ENCODE measurements around the gene IRAG1. TPM values are rescaled to one million over a fixed set of nuclear protein-coding genes. Genes with fewer than 3 reads are reported as not detected.

Gene IRAG1
- total and polyA plus RNA-seq, 9 donors, result 5.8 to 89.5 (median 29.8) TPM

DNA sequence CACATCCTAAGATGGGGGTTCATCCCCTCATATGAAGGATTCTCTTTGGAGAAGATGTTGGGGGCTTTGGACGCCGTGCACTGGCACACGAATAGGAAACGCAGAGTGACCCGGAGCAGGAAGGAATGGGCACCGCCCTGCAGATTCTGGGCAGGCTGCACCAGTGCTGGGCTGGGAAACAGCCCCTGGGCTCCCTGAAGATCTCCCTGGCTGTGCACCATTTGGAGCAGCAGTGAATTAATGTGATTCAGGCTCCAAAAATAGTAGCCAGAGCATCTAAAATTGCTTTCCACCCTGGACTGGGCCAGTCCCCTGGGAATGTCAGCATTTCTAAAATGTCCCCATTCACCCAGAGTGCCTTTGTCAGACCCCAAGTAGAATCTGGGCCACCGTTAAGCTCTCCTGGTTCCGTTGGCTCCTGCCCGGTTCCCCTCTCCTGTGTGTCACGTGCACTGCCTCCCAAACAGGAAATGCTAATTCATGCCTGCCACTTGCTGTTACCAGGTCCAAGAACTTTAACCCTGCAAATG lies 18.6 kb downstream of the IRAG1 start:
- intact Hi-C loops (cut with DNase I), result no loop called here
- no peak overlapping the region for H3K4me3 ChIP-seq
- peaks cover 9% of the 10 kb centered on the region for H3K4me1 ChIP-seq (ENCODE audit: insufficient read depth)
- H3K36me3 ChIP-seq, result no peaks in the 10 kb centered on the region
- DNase-seq, result no peak
- H3K9me3 ChIP-seq, result no peaks in the 10 kb centered on the region
- no peaks in the 10 kb centered on the region for H3K27me3 ChIP-seq
- TF ChIP-seq, protein P1, sequence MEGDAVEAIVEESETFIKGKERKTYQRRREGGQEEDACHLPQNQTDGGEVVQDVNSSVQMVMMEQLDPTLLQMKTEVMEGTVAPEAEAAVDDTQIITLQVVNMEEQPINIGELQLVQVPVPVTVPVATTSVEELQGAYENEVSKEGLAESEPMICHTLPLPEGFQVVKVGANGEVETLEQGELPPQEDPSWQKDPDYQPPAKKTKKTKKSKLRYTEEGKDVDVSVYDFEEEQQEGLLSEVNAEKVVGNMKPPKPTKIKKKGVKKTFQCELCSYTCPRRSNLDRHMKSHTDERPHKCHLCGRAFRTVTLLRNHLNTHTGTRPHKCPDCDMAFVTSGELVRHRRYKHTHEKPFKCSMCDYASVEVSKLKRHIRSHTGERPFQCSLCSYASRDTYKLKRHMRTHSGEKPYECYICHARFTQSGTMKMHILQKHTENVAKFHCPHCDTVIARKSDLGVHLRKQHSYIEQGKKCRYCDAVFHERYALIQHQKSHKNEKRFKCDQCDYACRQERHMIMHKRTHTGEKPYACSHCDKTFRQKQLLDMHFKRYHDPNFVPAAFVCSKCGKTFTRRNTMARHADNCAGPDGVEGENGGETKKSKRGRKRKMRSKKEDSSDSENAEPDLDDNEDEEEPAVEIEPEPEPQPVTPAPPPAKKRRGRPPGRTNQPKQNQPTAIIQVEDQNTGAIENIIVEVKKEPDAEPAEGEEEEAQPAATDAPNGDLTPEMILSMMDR (IDR thresholded peaks at IDR 0.05), result no peak
- TF ChIP-seq POLR2A (IDR thresholded peaks at IDR 0.05) (no peak), EP300 (IDR thresholded peaks at IDR 0.05) (no peak)
- WGBS, 3 donors, result 39 to 58% (median 48%) methylated on average over 10 of the region's 10 CpGs
- H3K27ac ChIP-seq, result peak overlapping the region; percentile 0 to 20

DNA sequence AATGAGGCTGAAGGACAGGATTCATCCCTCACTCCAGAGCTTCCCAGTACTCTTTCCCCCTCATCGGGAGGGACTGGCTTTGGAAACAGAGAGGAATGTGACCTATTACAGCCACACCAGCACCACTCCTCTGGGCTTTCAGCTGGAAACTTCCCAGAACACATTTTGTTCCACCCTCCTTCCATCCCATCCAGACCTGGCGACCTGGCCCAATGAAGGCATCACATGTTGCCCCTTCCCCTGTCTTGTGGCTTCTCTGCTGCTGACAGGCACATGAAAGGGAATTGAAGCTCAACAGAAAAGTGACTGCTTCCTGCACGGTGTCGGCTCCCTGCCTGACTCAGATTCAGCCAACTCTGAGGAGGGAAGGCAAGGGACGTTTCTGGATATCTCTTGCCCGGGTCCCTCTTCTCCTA lies 19.1 kb downstream of the IRAG1 start:
- H3K9me3 ChIP-seq, result no peaks in the 10 kb centered on the region
- H3K27ac ChIP-seq, result peak overlapping the region; percentile 0 to 20
- no peaks in the 10 kb centered on the region for H3K27me3 ChIP-seq
- DNase-seq, result no peak
- H3K36me3 ChIP-seq, result no peaks in the 10 kb centered on the region
- H3K4me1 ChIP-seq (ENCODE audit: insufficient read depth), result peaks cover 14% of the 10 kb centered on the region
- 34 to 51% (median 43%) methylated on average over 6 of the region's 6 CpGs for WGBS, 3 donors
- H3K4me3 ChIP-seq, result no peak overlapping the region
- intact Hi-C loops (cut with DNase I), result no loop called here
- no peak for TF ChIP-seq POLR2A (IDR thresholded peaks at IDR 0.05)
- TF ChIP-seq, protein P1 (IDR thresholded peaks at IDR 0.05), result no peak
- TF ChIP-seq EP300 (IDR thresholded peaks at IDR 0.05), result no peak

DNA sequence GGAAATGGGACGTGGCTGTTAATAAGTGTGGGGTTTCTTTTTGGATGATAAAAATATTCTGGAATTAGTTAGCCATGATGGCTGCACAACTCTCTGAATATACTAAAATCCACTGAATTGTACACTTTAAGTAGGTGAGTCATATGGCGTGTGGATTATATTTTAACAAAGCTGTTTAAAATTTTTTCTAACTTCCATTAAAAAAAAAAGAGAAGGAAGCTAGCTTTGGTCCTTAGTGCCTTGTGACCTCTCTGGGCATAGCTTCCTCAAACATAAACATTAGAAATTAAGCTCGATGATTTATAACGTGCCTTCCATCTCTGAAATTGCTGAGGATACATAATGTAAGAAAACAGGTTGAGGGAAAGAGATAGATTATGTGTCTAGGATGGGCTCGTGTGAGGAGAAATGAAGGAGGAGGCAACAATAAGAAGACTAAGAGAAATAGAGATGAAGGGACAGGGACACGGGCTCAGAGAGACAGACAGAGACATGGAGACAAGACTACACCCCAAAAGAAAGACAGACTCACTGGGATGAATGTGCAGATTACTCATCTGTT lies 20.0 kb downstream of the IRAG1 start:
- H3K9me3 ChIP-seq, result no peaks in the 10 kb centered on the region
- peak overlapping the region in 1 of 2 donors; percentile 20 for H3K27ac ChIP-seq
- intact Hi-C loops (cut with DNase I), result no loop called here
- no peak overlapping the region for H3K4me3 ChIP-seq
- H3K36me3 ChIP-seq, result no peaks in the 10 kb centered on the region
- WGBS, 3 donors, result 76 to 80% (median 76%) methylated on average over 6 of the region's 6 CpGs
- H3K4me1 ChIP-seq (ENCODE audit: insufficient read depth), result peaks cover 20% of the 10 kb centered on the region
- TF ChIP-seq, protein P1 (IDR thresholded peaks at IDR 0.05), result no peak
- no peak for TF ChIP-seq EP300 (IDR thresholded peaks at IDR 0.05)
- no peak for TF ChIP-seq POLR2A (IDR thresholded peaks at IDR 0.05)
- no peak for DNase-seq
- H3K27me3 ChIP-seq, result no peaks in the 10 kb centered on the region

DNA sequence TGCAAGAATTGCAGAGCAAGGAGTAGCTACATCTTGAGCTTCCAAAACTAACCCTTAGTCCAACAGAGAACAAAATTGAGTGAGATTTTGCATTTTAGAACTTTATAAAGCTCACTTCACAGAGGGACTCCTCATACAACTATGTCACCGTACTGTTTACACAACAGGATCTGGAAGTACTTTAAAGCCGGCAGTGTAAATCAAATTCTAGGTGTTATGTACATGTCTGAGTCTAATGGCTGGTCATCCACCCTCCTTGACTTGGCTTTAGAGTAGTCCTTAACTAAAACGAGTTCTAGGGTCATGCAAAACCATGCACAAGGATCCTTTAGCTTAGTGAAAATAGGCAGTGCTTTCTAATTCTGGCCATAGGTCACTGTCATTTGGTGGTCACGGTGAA lies 23.5 kb downstream of the IRAG1 start:
- Histone ChIP-seq H3K27ac (no peak overlapping the region), H3K36me3 (no peaks in the 10 kb centered on the region), H3K27me3 (no peaks in the 10 kb centered on the region), H3K4me3 (no peak overlapping the region), H3K9me3 (no peaks in the 10 kb centered on the region), H3K4me1 (ENCODE audit: insufficient read depth) (peaks cover 24% of the 10 kb centered on the region)
- intact Hi-C loops (cut with DNase I), result no loop called here
- TF ChIP-seq EP300 (IDR thresholded peaks at IDR 0.05), result no peak
- TF ChIP-seq, protein P1 (IDR thresholded peaks at IDR 0.05), result no peak
- DNase-seq, result no peak
- 65 to 69% (median 66%) methylated on average over 4 of the region's 4 CpGs for WGBS, 3 donors

Data from ovary (tissue), 9 donors.